Psoas muscle (tissue), 8 donors: ENCODE data around the gene LAMA3. TPM values are rescaled to one million over a fixed set of nuclear protein-coding genes. Genes with fewer than 3 reads are reported as not detected.

Experiments
- ATAC-seq, 4 donors: fragments of 200-7000 bp; cut with Tn5 transposase; one replicate each; pipeline ENCODE4 v1.9.1; 2020; ENCODE audit warnings: moderate library complexity in 3 of 4, mild to moderate bottlenecking in 2 of 4
- DNase-seq, 2 donors: peaks; one replicate each; pipeline ENCODE4 v3.0.0-alpha.2; 2020
- H3K27ac ChIP-seq: fragments of 200-600 bp; one replicate; pipeline ENCODE4 v1.8.0; 2022
- H3K27me3 ChIP-seq, 3 donors: fragments of 200-600 bp in 1 of 3; one replicate each; pipeline versions ENCODE4 v1.6.1 to v1.8.0; 2013 to 2022; ENCODE audit warnings: low read length in 2 of 3, mild to moderate bottlenecking in 2 of 3, moderate library complexity in 1 of 3; ENCODE audit not compliant: insufficient read depth in 3 of 3
- H3K36me3 ChIP-seq, 2 donors: fragments of 200-600 bp in 1 of 2; one replicate each; pipeline versions ENCODE4 v1.6.1 to v1.8.0; 2013 to 2022; ENCODE audit warnings: low read depth in 1 of 2, mild to moderate bottlenecking in 1 of 2, moderate library complexity in 1 of 2; ENCODE audit not compliant: insufficient read depth in 1 of 2
- H3K4me1 ChIP-seq: fragments of 200-600 bp; one replicate; pipeline ENCODE4 v1.8.0; 2022
- H3K4me3 ChIP-seq: fragments of 200-600 bp; one replicate; pipeline ENCODE4 v1.8.0; 2022; ENCODE audit warnings: mild to moderate bottlenecking
- H3K9me3 ChIP-seq: fragments of 200-600 bp; one replicate; pipeline ENCODE4 v1.8.0; 2022
- CTCF ChIP-seq: fragments of 200-600 bp; IDR thresholded peaks from one replicate; pipeline ENCODE4 v1.8.0; 2022; ENCODE audit warnings: antibody characterized with exemption
- WGBS, 3 donors: extraction: QIAGEN DNeasy Blood & Tissue Kit; methylation state at CpG; one replicate each; pipeline versions ENCODE4 v1.1.6 to v1.1.7; 2013; 5-methylcytosine and 5-hydroxymethylcytosine counted together
- intact Hi-C, 2 donors: fragments of 100-400 bp; cut with DNase I; formaldehyde crosslinking; loops; one replicate each; pipeline versions ENCODE4 v1.11.0 to v1.14.2; 2022
- polyA plus RNA-seq, 3 donors: library from polyadenylated mRNA; stranded (reverse); fragments of 200-250 nt; gene quantifications; one replicate each; pipeline ENCODE4 v1.2.3, GENCODE V29; 2013
- total RNA-seq, 4 donors: library from RNA; stranded (reverse); fragmentation: NEBNext Ultra II Directional in 2 of 4; extraction: Animal tissue kit (Norgen Biotek cat#: 25700) in 2 of 4; gene quantifications; one replicate each; pipeline versions ENCODE4 v1.2.1 to v1.2.4, GENCODE V29; 2021 to 2023
- donor health status: healthy with polysubstance abuse.
- donor health status: DM: no; HTN: no; CAD: no; lungs with moderate emphysema.
- donor health status: Bipolar disorder and iron deficiency.
- donor health status: healthy.
- donor health status: DM: yes; HTN: yes; CAD: no.
- donor health status: DM: no; HTN: no; CAD: no.
- donor health status: DM: no; HTN: no; CAD: no.
- donor health status: DM: yes; HTN: yes; CAD: no.

The LAMA3 gene
- total and polyA plus RNA-seq, 7 donors: 0.49 to 4.2 (median 1.8) TPM

DNA sequence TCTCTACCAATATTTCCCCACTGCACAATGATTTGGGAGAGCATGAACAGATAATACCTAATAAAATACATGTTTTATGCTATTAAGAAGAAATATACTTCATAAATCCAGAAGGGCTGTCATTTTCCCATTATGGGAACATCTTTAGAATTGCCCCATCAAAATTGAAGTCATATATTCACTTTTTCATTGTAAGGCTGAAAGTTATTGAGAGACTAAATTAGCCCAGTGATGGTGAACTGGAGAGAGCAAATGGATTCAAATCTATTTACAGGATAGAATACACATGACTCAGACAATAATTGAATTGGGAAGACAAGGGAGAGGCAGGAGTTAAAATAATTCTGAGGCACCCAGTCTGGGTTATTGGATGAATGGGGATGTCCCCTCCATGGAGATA lies 245.6 kb downstream of the LAMA3 start:
- intact Hi-C loops: loop anchor here in 1 of 2 donors (5.0 kb wide), 1 partner anchor 133 kb away; no protein-coding TSS in a partner anchor
- no peak for ATAC-seq
- DNase-seq: no peak
- Histone ChIP-seq H3K9me3 (no peaks in the 10 kb centered on the region), H3K4me3 (no peak overlapping the region), H3K27me3 (no peaks in the 10 kb centered on the region), H3K36me3 (no peaks in the 10 kb centered on the region), H3K27ac (no peak overlapping the region), H3K4me1 (no peaks in the 10 kb centered on the region)
- no peak for TF ChIP-seq CTCF

- Histone ChIP-seq H3K36me3 (no peaks in the 10 kb centered on the region), H3K9me3 (no peaks in the 10 kb centered on the region), H3K4me1 (no peaks in the 10 kb centered on the region), H3K27ac (no peak overlapping the region), H3K4me3 (no peak overlapping the region), H3K27me3 (no peaks in the 10 kb centered on the region)
- DNase-seq (no peak), ATAC-seq (no peak)
- WGBS, 3 donors: 69 to 78% (median 72%) methylated on average over 2 of the region's 2 CpGs
- intact Hi-C loops: no loop called here
- TF ChIP-seq CTCF: no peak
Measured at GRCh38 chr18:23935804-23936203, 246.6 kb downstream of the LAMA3 start.

DNA sequence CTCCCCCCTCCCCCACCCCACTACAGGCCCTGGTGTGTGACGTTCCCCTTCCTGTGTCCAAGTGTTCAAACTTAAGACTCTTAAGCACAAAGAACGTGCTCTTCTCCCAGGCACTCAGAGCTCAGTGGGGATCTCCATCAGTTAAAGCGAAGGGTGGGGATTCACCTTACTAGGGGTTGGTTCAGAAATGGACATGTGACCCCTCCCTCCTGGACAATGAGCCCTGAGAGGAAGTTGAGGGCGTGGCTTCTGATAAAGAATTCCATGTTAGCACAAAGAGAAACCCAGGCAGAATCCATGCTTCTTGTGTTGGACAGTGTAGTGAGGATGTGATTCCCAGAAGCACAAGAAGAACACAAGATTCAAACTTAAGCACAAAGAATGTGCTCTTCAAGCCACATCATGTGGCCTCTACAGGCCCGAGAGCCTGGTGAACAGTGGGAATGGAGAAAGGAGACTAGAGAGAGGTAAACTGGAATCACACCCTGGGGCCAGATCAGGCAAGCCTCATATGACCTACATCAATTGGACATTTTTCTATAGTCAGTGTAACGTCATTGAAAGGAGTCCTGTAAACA lies 247.2 kb downstream of the LAMA3 start:
- Histone ChIP-seq H3K9me3 (no peaks in the 10 kb centered on the region), H3K36me3 (no peaks in the 10 kb centered on the region), H3K27ac (no peak overlapping the region), H3K4me3 (no peak overlapping the region), H3K4me1 (no peaks in the 10 kb centered on the region), H3K27me3 (no peaks in the 10 kb centered on the region)
- DNase-seq (no peak), ATAC-seq (no peak)
- intact Hi-C loops: no loop called here
- no peak for TF ChIP-seq CTCF
- 74 to 80% (median 76%) methylated on average over 6 of the region's 6 CpGs for WGBS, 3 donors

GRCh38 chr18:23938043-23938756 lies 248.9 kb downstream of the LAMA3 start:
- H3K27ac ChIP-seq: no peak overlapping the region
- H3K4me1 ChIP-seq: no peaks in the 10 kb centered on the region
- H3K27me3 ChIP-seq: no peaks in the 10 kb centered on the region
- no peak for ATAC-seq
- H3K36me3 ChIP-seq: no peaks in the 10 kb centered on the region
- no peak for TF ChIP-seq CTCF
- WGBS, 3 donors: 88 to 90% (median 89%) methylated on average over 11 of the region's 11 CpGs
- H3K4me3 ChIP-seq: no peak overlapping the region
- intact Hi-C loops: no loop called here
- no peak for DNase-seq
- no peaks in the 10 kb centered on the region for H3K9me3 ChIP-seq
